Activated CD4-positive, alpha-beta T cell treated with anti-CD3 and anti-CD28 coated beads for 48 hours (primary cell): Measurements from ENCODE around the gene UBASH3B.
A peak's percentile ranks its signal among the peaks of the same experiment; 100 is the strongest.
"Not testable (repeated sequence)": the region's sequence is repeated elsewhere in the genome, so short reads cannot be mapped to it uniquely, and the experiment has no call there.

Source experiments
- DNase-seq: peaks from one replicate; pipeline ENCODE4 v3.0.0-alpha.2; 2020

The UBASH3B gene

DNA sequence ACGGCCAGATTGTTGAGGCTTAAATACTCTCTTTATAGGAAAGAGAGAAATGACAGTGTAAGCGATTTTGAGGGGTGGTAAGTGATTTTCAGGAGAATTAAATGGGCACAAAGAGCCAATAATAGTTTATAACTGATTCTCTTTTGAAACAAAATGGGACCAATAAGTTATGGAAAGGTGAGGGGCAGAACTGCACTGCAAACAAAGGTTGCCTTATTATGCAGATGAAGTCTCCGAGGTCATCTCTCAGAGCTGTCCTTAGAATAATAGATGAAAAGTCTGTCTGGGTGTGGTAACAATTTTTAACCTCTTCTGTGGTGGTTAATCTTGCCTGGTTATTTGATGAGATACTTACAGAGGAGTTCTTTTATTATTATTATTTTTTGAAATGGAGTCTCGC lies 168.0 kb downstream of the UBASH3B start:
- no peak for DNase-seq

DNA sequence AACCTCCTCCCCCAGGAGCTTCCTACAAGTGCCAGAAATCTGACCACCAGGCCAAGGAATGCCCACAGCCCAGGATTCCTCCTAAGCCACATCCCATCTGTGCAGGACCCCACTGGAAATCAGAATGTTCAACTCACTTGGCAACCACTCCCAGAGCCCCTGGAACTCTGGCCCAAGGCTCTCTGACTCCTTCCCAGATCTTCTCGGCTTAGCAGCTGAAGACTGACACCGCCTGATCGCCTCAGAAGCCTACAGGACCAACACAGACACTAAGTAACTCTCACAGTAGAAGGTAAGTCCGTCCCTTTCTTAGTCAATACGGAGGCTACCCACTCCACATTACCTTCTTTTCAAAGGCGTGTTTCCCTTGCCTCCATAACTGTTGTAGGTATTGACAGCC lies 173.8 kb downstream of the UBASH3B start:
- DNase-seq: not testable (repeated sequence)

DNA sequence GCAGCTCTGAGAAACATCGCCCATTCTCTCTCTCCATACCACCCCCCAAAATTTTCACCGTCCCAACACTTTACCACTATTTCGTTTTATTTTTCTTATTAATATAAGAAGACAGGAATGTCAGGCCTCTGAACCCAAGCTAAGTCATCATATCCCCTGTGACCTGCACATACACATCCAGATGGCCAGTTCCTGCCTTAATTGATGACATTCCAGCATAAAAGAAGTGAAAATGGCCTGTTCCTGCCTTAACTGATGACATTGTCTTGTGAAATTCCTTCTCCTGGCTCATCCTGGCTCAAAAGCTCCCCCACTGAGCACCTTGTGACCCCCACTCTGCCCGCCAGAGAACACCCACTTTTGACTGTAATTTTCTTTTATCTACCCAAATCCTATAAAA lies 176.8 kb downstream of the UBASH3B start:
- DNase-seq: not testable (repeated sequence)

DNA sequence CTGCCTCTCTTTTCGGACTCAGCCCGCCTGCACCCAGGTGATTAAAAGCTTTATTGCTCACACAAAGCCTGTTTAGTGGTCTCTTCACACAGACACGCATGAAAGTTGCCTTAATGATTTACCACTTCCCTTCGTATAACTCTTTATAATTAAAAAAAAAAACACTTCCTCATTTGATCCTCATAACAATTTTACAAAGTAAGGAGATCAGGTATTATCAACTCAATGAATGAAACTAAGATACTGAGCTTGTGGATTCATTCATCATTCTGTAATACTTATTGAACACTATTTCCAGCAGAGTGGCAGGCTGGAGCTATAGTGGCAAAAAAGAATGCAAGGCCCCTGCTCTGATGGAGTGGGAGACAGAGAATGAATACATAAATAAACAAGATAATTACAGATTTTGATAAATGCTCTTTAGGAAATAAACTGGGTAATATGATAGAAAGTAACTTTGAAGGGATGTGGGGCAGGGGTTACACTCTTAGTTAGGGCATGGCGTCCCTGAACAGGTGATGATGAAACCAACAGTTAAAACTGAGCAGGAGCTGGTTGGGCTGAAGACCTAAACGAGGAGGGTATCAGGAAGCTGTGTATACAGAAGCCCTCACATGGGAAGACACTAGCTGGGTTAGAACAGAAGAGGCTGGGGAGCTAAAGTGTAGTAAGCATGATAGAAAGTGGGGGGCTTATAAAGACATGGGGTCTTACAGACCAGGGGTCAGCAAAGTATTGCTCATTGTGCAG lies 177.4 kb downstream of the UBASH3B start:
- no peak for DNase-seq

DNA sequence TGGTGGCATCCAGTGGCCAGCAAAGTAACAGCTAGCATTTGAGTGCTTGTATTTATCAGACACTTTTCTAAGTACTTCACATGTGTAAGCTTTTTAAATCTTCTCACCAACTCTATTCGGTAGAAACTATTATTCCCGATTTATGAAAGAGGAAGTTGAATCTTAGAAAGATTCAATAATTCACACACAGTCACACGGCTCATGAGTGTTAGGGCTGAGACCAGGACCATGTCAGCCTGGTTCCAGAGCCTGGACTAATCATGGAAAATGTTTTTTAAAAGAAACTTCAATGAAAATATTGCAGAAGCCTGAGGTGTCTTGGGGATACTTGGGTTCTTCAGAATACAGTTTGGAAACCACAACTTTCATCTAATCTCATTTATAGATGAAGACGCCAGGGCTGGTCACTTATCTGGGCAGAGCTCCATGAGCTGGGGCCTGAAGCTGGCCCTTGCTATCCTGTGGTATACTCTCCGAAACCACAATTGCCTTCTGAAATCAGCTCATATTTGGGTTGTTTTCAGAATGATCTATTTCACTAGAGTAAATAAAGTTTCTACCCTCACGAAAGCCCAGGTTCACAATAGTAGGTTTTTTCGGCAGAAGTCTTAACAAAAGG lies 178.4 kb downstream of the UBASH3B start:
- DNase-seq: no peak

DNA sequence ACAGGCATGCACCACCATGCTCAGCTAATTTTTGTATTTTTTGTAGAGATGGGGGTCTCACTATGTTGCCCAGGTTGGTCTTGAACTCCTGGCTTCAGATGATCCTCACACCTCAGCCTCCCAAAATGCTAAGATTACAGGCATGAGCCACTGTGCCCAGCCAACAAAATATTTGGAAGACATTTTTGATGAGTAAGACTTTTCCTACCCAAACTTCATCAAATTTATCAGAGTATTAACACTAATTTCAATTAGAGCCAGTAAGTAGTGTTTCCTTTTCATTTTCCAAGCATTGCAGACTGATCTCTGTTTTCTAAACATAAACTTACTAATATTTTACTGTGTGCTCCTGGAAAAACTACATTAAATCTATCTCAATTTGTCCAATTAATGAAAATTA lies 181.4 kb downstream of the UBASH3B start:
- DNase-seq: no peak

DNA sequence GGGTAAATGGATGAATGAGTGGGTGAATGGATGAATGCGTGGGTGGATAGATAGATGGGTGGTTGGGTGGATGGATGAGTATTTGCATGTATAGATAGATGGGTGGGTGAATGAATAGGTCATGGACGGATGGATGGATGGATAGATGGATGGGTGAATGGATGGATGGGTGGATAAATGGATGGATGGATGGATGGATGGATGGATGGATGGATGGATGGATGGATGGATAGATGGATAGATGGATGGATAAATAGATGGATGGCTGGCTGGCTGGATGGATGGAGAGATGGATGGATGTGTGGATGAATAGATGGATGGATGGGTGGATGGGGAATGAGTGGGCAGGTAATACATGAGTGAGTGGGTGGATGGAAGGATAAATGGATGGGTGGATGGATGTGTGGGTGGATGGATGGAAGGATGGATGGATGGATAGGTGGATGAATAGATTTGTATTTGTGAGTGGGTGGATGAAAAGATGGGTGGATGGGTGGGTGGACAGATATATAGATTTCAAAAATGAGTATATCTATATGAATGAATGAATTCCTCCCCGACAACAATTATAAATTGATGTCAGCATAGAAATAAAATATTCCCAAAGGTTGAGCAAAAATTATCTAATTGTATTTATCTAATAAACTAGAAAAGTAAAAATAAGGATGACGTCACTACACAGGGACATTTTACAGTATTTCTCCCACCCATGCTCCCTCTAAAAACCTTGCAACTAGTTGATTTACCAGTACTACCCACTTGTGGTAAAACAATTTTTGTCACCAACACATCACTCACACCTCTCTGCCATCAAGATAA lies 182.2 kb downstream of the UBASH3B start:
- no peak for DNase-seq

DNA sequence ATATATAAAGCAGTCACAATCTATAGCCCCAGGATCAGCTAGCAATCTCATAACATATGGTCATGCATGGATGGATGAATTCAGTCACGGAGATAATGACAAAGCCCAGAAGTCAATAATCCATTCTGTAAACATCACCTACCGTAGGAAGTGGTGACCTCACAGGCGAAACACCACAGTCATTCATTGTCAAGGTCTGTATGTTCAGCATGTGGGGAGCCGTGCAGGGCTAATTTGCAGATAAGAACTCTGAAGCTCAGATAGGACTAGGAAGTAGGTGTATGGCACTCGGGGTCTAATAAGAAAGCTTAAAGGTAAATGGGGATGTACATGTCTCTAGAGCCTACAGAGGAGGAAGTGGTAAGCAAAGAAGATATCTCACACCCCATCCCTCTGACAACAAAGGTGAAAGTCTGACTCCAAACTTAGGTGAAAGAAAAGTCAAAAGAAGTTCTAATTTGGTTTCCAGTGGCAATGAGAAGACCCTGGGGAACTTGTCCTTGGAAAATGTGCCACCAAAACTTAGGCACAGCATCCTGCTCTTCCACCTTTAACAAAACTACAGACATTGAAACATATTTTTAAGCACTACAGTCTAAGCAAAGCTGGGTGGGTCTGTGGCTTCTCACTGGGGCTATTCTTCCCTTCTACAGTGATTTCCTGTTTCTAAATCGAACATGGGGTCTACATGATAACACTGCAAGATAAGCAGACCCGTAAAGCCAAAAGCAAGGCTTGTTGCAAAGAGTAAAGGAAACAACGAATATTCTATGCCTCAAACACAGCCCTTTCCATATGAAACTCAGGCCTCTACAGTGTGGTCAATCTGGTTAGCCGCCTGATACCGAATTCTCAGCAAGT lies 188.0 kb downstream of the UBASH3B start:
- peak; percentile 48 for DNase-seq

DNA sequence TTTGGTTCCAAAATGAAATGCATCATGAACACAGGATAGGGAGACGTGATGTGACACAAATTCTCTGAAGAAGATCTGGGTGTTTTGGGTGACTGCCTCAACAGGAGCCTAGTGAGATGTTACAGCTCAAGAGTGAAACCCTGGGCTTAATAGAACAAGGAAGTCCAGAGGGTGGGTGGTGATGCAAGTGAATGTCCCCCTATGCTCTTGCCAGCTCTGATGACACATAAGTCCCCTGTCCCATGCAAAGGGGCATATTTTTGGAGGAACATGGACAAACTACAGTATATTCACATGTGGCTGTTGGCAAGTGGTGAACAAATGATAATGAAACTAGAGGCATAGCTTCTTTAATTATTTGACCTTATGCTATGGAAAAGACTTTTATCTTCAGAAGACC lies 191.9 kb downstream of the UBASH3B start:
- DNase-seq: no peak

DNA sequence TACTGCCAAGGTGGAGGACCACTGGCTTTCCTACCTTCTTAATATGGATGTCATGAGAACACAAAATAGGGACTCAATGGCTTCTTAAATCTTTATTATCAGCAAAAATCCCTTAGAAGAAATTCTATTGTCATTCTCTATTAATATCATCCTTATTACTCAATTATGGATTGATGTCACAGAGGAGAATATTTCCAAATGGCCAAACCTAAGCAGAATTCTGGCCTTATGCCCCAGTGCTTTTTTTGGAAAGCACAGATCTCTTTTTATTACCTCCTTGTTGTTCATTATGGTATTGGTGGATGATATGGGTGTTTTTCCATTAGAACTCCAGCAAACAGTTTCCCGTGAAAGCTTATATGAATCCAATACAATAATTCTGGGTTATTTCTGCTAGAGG lies 192.7 kb downstream of the UBASH3B start:
- no peak for DNase-seq

DNA sequence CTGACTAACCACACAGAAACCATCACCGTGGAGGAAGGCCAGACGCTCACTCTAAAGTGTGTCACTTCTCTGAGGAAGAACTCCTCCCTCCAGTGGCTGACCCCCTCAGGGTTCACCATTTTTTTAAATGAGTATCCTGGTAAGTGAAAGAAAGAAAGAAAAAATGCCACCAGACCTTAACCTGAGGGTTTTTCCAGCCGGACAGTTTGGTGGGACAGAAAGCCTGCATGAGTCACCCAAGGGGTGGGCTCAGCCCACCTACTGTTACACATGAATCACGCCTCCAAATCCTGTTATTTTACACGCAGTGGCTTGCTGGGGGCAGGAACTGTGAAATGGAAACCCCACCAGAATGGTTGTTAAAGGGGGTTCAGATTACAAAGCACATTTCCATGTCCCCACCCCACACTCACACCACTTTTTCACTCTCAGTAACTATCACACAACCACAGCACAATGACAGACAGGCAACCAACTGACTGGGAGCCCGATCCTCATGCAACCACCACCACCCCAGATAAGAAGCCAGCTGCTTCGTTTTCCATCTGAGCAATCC lies 194.6 kb downstream of the UBASH3B start:
- peak; percentile 44 for DNase-seq

DNA sequence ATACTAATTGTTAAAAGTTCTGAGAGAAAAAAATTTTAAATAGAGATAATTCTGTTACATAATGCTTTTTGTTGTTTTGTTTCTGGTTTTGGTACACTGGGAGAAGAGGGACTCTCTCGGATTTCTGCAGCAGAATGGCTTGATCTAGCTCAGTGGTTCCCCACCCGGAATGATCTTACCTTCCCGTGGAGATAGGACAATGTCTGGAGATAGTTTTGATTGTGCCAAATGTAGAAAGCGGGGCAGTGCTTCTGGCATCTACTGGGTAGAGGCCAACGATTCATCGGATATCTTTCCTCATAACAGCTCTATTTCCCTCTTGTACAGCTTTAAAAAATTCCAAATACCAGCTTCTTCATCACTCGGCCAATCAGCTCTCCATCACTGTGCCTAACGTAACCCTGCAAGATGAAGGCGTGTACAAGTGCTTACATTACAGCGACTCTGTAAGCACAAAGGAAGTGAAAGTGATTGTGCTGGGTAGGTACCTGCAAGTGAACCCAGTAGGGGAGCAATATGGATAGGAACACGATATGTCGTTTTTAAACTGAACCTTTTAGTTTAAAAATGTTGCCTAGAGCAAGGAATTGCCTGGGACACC lies 195.9 kb downstream of the UBASH3B start:
- no peak for DNase-seq

DNA sequence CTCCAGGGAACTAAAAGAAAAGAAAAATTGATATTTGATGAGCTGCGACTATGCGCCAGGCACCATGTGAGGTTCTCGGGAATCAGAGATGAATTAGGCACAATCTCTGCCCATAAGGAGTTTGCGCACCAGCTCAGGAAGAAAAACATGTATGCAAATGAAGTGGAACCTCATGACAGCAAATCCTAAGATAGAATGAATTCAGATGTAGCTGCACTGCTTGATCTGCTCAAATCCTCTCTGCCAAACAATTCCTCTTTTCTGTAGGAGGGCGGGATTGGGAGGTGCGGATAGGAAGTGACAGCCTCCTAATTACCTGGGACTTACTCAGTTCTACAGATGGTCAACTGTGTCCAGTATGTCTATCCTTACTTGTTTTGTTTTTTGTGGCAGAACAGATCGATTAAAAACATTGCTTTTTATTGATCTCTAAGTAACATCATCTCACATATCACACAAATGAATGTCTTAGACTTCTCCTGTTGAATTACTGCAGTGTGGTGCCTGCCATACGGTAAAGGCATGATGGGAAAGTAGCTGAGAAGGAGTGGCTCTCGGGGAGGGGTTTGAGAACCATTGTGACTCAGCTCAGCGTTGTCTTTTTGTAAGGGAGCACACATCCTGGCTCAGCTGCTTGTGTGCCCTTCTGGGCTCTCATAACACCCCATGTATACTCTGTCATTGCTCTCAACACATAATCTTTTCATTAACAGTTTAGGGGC lies 196.7 kb downstream of the UBASH3B start:
- DNase-seq: peak; percentile 46

DNA sequence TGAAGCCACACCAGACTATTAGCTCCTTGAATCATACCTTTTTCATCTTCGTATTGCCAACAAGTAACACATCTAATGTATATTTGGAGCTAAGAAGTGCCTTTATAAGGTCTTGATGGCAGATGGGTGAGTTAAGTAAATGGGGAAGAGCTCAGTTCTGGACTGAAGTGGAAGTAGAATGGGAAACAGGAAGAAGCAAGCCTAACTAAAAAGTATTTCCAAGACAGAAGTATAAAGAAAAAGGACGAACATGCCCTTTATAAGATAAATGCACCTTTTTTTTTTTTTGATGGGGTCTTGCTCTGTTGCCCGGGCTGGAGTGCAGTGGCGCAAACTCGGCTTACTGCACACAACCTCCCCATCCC lies 197.3 kb downstream of the UBASH3B start:
- no peak for DNase-seq

DNA sequence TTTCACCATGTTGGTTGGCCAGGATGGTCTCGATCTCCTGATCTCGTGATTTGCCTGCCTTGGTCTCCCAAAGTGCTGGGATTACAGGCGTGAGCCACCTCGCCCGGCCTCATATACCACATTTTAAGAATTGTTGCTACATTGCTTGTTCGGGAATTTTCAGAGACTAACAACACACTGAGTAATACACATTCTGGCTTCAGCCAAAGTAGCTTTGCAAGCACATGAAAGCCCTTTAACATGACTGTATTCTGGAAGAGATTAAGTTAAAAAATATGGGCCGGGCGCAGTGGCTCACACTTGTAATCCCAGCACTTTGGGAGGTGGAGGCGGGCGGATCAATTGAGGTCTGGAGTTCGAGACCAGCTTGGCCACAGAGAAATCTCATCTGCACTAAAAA lies 197.7 kb downstream of the UBASH3B start:
- DNase-seq: no peak

DNA sequence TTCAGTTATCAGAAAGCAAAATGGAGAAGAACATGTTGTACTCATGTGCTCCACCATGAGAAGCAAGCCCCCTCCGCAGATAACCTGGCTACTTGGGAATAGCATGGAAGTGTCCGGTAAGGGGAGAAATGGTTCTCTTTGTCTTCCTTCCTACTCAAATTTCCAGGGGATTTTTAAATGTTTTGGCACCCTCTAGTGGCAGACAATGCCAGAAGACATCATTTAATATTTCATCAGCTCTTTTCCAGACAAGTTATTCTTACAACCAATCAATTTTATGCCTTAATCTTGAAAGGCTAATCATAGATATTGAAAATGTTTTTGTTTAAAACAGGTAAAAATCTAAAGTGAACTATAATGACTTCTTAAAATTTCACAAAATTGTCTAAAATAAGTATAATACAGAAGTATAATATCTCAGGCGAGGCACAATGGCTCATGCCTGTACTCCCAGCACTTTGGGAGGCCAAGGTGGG lies 198.5 kb downstream of the UBASH3B start:
- peak; percentile 37 for DNase-seq

DNA sequence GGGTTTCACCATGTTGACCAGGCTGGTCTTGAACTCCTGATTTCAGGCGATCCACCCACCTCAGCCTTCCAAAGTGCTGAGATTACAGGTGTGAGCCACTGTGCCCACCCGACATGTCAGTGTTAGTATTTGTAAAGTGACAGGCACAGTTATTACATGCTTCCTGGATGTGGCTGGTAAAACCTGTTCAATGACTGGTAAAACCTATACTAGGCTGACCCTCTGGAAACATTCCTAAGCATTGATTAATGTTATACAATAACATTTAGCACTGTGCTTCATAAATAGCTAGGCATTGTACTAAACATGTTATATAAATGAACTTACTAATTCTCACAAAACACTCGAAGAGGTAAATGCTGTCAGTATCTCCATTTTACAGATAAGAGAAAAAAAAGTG lies 206.1 kb downstream of the UBASH3B start:
- no peak for DNase-seq

DNA sequence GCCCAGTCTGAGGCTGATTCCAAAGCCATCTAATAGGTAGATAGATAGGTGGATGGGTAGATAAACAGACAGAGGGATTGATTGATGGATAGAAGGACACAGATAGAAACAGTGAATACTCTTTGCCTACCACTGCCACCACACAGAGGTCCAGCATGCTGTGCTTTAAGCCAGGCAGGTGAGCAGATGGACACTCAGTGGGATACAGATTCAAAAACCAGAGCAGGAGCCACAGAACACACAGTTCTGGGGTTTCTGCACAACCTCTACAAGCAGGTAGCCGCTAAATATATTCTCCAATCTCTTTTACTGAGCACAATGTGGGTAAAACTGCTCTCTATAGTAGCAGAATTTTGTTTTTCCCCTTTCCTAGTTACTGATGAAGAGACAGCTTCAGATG lies 206.6 kb downstream of the UBASH3B start:
- DNase-seq: no peak

DNA sequence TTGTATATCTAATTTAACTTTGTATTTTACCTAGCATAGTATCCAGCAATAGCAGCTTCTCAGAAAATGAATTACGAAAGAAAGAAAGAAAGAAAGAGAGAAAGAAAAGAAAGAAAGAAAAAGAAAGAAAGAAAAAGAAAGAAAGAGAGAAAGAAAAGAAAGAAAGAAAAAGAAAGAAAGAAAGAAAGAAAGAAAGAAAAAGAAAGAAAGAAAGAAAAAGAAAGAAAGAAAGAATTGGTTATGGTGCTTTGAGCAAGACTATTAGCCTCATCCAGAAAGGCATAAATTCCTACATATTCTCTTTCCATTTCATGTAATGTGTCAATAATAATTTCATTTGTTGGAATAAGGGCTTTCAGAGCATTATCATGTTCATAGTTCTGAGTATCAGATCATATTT lies 207.6 kb downstream of the UBASH3B start:
- not testable (repeated sequence) for DNase-seq

DNA sequence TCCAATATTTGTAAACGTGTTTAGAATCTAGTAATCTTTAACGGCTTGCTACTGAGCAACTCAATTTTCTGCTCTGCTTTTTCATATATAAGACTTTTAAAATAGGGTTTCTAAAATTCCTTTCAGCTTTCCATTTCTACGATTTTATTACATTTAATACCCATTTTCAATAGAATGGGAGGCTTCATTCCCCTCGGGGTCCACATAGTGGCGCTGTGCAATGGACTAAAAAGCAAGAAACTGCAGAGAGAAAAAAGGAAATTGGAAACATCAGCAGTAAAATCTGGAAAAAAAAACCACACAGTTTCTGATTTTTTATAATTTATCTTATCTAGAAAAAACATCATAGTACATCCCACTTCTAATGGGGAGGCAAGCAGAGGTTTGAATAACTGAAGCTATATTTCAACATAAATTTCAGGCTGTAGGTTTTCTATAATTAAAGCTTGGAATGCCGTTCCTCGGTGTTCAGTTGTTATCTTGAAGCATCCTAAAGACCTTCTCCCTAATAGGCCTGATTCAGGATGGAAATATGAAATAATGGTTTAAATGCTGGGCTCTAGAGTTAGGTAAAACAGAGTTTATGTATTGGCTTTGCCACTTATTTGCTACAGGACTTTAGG lies 208.3 kb downstream of the UBASH3B start:
- DNase-seq: peak; percentile 66
